HG03025 (cell line): Measurements from ENCODE around the gene SFXN5.

Experiments used
- ATAC-seq: cut with Tn5 transposase; IDR thresholded peaks from one replicate; pipeline ENCODE4 v1.9.1; 2021; ENCODE audit warnings: mild to moderate bottlenecking, moderate library complexity; ENCODE audit not compliant: unreplicated experiment, low FRiP score

The SFXN5 gene

GRCh38 chr2:72931280-72931910 is 140.1 kb downstream of the SFXN5 start:
- ATAC-seq: no peak

DNA sequence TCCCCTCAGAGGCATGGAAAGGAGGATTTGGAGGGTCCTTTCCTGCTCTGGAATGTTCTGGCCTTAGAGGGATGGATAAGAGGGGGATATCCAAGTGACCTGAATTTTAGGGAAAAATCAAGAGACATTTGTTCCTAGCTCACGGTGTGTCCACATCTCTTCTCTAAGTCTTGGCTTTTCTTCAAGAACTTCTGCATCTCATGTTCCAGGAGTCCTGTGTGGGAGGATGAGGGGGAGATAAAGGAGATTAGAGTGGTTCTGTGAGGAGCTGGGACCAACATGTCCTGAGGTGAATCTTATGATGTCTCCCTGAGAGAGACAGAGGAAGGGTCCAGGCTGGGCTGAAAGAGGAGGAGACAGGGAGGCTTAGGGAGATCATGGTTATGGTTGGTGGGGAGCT is 142.5 kb downstream of the SFXN5 start:
- no peak for ATAC-seq

DNA sequence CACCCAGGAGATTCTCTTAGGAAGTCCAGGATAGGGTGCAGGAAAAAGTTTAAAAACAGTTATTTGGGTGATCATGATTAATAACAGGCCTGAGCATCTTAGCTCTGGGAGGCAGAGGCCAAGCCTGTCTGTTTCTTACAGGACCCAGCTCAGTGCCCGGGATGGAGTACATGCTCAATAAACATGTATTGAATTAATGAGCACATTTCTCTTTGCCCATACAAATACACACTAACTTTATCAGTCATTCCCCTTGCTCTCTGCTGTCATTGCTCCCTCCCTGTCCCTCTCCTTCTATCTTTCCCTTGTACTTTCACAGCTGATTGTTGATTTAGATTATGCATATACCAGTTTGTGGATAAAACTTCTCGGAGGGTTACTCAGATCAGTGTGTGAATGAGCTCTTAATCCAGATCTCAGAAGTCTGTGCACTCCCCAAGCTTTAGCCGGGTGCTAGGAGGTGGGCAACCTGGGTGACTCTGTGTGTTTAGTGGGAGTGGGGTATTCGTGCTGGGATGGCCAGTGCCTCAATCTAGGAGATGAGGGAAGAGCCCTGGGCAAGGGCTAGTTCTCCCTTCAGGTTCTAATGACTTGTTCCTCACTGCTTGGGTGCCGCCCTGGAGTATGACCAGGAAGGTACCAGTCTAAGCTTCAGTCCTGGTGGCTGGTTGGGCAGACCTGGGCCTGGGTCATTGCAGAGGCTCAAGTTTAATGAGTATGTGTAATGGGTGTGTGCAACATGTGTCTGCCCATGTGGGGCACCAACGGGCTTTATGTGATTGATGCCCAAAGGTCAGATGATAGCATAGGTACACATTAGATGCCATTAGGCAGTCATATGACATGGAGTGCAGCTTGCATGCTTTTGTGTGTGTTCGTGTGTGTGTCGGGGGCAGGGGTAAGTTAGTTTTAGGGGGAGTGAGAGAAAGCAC is 143.6 kb downstream of the SFXN5 start:
- ATAC-seq: no peak

DNA sequence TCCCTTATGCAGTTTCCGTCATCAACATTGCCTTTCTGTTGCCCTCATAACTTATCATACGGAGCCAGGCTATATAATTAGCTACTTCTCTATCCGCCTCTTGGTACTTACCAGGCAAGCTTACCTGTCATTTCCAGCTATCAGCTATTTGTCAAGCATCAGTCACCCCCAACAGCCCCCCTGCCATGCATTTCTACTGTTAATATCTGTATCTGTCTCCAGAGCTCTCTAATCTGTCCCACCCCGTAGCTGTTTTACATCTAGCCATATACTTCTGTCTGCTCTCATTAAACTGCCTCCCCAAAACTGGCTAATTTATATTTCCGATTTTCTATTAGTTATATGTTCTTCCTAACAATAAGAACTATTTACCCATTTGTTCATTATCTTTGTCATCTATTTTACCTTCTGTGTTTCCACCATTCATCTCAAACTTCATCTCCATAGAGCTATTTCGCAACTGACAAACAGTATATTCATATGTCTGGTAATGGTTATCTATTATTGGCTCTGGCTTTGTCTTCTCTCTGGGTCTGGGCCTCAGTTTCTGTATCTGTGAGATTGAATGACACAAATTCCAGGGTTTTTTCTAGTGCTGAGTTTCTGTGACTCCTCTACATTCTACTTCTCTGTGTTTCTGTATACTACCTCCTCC is 144.6 kb downstream of the SFXN5 start:
- ATAC-seq: no peak

- no peak for ATAC-seq
Measured at GRCh38 chr2:72926368-72926767, 145.1 kb downstream of the SFXN5 start.

- no peak for ATAC-seq
Measured at GRCh38 chr2:72925328-72925943, 146.1 kb downstream of the SFXN5 start.

DNA sequence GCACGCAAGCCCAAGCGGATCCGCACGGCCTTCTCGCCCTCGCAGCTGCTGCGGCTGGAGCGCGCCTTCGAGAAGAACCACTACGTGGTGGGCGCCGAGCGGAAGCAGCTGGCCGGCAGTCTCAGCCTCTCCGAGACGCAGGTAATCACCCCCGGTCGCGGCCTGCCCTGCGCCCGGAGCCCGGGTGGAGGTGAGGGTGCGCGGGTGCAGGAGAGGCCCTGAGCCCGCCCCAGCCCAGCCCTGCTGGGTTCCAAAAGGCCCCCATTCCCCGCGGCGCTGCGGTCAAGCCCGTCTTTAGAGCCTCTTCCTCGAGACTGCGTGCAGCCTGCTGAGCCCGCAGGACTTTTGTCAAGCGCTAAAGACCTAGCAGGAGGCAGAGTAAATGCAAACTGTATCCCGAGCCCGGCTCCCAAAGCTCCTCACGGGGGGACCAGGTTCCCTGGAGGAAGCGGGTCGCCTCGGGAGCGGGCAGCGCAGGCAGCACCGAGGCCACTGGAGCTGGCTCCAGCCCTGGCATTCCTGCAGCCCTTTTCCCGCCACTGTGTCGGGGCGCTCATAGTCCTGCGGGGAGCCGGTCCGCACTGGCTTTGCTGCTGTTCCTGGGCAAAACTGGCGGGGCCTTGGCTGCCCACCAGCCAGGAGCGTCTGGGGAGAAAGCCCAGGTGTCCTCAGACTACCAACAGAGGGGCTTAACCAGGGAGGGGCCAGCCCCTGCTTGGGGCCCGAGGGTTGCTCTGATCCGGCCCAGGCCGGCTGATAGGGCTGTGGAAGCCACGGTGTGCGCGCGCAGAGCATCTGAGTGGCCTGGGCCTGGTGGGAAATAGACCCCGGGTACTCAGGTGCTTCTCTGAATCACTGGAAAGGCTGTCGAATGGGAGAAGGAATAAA is 146.9 kb downstream of the SFXN5 start:
- no peak for ATAC-seq

- ATAC-seq: no peak
Measured at GRCh38 chr2:72923833-72924352, 147.6 kb downstream of the SFXN5 start.

GRCh38 chr2:72921853-72922252 is 149.7 kb downstream of the SFXN5 start:
- no peak for ATAC-seq

DNA sequence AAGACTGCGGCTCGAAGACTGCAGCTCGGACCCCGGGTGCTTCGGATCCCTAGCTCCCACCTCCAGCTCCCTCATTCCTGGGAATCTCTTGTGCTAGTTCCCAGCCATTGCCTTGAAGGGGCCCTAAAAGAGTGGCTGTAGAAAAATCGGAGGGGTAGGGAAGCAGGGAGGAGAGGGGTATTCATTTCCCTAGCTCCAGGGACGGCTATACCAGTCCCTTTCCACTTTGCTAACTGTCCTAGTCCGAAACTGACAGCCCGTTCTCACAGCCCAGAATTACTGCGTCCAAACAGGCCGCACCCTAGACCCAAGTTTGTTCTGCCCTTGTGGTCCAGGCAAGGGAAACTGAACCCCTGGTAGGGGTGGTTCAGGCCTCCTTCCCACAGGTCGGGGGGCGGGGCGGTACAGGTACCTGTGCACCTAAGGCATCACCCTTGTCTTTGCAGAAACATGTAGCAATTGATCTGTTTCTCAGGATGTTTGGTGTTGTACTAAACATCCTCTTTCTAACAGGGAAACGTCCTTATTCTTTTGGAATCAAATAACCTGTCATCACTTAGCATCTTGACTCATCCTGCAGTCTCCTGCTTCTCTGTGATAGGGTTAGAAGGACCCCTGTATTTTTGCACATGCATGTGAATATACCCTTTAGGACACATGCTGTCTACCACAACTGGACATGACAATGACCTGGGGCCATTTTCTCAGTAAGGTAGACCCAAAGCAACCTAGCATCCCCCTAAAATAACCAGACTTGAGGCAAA is 150.2 kb downstream of the SFXN5 start:
- no peak for ATAC-seq

DNA sequence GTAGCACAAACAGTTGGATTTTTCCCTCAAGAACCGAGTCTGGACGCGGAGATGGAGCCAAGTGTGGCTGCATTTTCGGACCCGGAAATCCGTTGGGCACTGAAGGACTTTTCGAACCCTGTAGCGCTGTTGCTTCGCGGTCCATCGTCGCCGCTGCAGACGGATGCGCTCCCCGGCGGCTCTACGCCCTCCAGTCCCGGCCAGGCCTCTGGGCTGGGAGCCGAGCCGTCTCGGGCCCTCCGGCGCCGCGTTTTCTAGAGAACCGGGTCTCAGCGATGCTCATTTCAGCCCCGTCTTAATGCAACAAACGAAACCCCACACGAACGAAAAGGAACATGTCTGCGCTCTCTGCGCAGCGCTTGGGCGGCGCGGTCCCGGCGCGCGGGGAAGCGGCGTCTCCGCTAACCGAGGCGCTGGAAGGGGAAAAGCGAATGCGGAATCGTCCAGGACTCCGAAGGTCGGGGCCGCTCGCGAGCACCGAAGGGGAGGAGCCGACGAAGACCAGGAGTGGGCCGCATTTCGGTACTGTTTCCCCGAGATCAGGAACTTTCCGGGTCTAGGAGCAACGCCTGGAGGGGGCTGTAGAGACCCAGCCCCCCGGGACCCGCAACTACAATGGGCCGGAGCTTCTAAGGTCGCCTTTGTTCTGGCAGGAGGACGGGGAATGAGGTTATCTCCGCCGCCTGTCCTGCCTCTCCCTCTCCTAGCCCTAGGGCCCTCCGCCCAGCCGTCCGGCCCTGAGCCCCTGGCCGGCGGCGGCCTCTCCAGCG is 151.0 kb downstream of the SFXN5 start:
- no peak for ATAC-seq

GRCh38 chr2:72919414-72920317 is 151.8 kb downstream of the SFXN5 start:
- ATAC-seq: no peak

DNA sequence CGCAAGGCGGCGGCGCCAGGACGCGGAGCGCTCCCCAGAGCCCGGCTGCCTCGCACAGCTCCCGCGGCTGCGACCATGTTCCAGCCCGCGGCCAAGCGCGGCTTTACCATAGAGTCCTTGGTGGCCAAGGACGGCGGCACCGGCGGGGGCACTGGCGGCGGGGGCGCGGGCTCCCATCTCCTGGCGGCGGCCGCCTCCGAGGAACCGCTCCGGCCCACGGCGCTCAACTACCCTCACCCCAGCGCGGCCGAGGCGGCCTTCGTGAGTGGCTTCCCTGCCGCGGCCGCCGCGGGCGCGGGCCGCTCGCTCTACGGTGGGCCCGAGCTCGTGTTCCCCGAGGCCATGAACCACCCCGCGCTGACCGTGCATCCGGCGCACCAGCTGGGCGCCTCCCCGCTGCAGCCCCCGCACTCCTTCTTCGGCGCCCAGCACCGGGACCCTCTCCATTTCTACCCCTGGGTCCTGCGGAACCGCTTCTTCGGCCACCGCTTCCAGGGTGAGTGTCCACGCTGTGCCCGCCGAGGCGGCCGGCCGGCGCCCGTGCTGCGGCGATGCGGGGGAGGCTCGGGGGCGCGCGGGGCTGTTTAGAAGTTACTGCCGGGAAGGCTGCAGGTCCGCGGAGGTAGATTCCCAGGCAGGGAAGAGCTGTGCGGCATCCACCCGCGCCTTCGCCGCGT is 153.5 kb downstream of the SFXN5 start:
- peak; percentile 7 for ATAC-seq

GRCh38 chr2:72917138-72917876 is 154.2 kb downstream of the SFXN5 start, which contains the start of gene EMX1:
EMX1 (plus strand) TSS chr2:72917519; CDS start chr2:72917853, 334 bp downstream.
- peak; percentile 43 for ATAC-seq

- ATAC-seq: no peak
Measured at GRCh38 chr2:72916743-72917137, 154.8 kb downstream of the SFXN5 start.
